Suppressor macrophage treated with lipopolysaccharide for 4 hours (primary cell): ENCODE results near the gene BIRC7.

Source experiments
- DNase-seq: peaks from one replicate; pipeline ENCODE4 v3.0.0-alpha.2; 2020

BIRC7 gene

DNA sequence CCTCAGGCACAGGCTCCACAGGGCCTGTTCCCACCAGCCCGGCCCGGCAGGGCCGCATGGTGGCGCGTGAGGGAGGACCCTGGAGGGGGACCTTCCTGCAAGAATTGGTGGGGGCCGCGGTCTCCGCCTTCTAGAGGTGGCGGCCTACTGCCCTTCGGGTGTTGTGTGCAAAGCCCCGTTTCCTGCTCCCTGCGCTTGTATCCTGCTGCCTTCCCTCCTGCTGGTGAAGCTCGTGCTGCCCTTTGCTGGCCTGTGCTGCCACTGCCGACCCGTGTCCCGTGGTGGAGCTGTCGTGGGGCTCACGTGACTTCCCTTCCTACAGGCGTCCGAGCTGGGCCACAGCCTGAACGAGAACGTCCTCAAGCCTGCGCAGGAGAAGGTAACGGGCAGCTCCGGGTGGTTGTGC lies 48.8 kb downstream of the BIRC7 start:
- no peak for DNase-seq

DNA sequence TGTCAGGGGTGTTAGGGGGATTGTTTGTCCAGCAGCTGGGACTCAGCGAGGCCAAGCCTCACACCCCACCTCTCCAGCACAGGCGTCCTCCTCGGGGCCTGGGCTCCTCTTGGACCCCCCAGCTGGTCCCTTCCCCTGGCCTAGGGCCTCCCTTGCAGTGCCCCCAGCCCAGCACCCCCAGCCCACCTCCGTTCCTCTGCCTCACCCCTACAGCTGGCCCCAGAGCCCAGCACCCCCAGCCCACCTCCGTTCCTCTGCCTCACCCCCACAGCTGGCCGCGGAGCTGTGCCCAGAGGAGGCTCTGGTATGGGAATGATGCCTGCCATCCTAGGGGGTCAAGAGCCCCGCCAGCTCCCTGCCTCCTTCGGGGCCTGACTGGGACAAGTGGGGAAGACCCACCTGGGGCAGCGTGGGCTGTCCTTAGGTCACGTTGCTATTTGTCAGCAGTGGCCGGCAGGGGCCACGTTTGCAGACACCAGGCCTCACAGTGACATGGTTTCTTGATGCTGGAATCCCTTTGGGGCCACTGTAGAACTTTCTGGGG lies 49.3 kb downstream of the BIRC7 start:
- DNase-seq, result no peak

DNA sequence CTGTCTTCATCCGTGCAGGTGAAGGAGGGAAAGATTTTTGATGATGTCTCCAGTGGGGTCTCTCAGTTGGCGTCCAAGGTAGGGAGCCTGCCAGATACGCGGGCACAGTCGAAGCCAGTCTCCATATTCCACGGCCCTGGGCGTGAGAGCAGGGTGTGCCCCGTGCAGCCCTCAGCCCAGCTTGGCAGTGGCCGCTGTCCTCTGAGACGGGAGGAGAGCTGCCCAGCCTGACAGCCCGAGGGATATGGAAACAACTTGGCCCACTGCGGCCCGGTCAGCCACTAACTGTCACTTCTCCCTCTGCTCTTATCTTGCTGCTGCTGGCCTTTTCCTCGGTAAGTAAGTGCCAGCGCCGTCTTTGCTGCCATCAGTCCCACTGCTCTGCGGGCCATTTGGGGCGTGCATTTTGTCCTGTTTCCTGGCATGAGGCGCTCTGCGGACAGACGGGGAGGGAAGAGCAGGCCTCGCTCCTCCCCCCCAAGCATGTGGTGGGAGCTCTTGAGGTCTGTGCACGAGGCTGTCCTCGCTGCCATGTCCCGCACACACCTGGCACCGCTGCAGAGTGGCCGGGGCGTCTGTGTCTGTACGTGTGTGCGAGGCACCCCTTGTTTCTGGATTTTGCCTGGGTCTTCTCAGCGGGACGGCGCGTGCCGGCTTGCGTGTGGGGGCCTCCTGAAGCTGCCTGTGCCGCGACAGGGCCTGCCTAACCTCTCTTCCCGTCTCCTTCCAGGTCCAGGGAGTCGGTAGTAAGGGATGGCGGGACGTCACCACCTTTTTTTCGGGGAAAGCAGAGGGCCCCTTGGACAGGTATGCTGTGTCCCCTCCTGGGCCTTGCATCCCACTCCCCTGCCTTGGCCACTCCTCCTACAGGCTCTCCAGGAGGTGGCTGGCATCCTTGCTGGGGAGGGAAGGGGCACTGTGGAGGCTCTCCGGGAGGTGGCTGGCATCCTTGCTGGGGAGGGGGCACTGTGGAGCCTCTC lies 50.2 kb downstream of the BIRC7 start:
- DNase-seq, result no peak

- no peak for DNase-seq
Observed at GRCh38 chr20:63286781-63287696, 51.3 kb downstream of the BIRC7 start.

- DNase-seq, result no peak
Observed at GRCh38 chr20:63287697-63288580, 52.2 kb downstream of the BIRC7 start.

- DNase-seq, result no peak
Observed at GRCh38 chr20:63288581-63289251, 53.0 kb downstream of the BIRC7 start.

DNA sequence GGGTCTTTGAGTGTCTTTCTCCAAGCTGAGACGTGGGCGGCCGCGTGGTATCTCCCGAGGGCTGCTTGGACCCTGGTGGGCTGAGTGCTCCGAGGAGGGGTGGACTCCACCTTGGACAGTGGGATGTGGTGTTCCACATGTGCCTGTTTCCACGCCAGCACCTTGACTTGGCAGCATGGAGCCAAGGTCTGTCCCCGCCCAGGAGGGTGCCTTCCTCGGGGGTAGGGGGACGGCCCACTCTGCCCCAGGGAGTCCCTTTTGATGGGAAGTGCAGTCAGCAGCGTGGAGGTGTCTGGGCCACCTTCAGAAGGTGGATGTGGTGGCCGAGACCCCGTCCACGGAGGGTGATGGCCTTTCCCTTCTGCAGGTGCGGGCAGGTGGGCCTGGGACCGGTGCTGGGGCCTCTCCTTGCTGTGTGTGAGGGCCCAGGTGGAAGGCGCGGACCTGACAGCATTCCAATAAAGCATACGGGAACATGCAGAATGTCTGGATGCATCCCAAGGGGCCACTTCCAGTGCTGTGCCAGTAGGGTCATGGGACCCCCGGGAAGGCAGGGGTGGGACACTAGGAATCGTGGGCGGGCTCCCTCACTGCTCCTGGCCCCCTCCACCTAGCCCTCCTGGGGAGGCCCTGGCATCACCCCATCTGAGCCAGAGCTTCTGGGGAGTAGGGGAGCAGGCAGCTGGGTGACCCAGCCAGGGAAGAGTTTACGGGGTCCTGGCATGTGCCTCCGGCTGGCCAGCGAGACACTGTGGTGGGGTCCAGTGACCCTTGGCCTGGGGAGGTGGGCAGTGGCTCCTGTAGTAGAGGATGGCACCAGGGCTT lies 53.8 kb downstream of the BIRC7 start:
- DNase-seq, result no peak
